H1 (cell line): ENCODE measurements around the gene RASSF5. TPM values are rescaled to one million over a fixed set of nuclear protein-coding genes. Genes with fewer than 3 reads are reported as not detected.

Source experiments
- CTCF ChIA-PET: fragments of 300-600 bp; sonication (Branson Sonifier 250); formaldehyde crosslinking; loops from one replicate; lab custom pipeline; 2021; ENCODE audit not compliant: partially characterized antibody; lab: Charles Lee
- POLR2A ChIA-PET: fragments of 300-600 bp; sonication (Branson Sonifier 250); formaldehyde crosslinking; loops from one replicate; lab custom pipeline; 2021; ENCODE audit warnings: inconsistent platforms; ENCODE audit not compliant: partially characterized antibody; lab: Charles Lee
- DNase-seq, 2 experiments: peaks; one replicate each; pipeline versions ENCODE4 v3.0.0 to v3.0.0-alpha.2; 2010 to 2022; ENCODE audit warnings: low spot score in 2 of 2, low read depth in 1 of 2, mixed read lengths in 1 of 2
- FAIRE-seq: peaks from 2 replicates; lab custom pipeline; 2011; peaks lifted over from hg19 to GRCh38; lab: Jason Lieb, UNC
- H2AFZ ChIP-seq: 2 replicates; pipeline ENCODE4 v1.8.1; 2012; ENCODE audit warnings: low read length, inconsistent platforms
- H2AK5ac ChIP-seq: 2 replicates; pipeline ENCODE4 v1.6.1; 2013; ENCODE audit warnings: low read depth, low read length
- H2BK120ac ChIP-seq: replicated peaks from 2 replicates; pipeline ENCODE3; 2013; ENCODE audit warnings: low read depth, low read length, inconsistent platforms
- H2BK12ac ChIP-seq: 2 replicates; pipeline ENCODE4 v1.6.1; 2013; ENCODE audit warnings: low read depth, low read length
- H2BK15ac ChIP-seq: 2 replicates; pipeline ENCODE4 v1.6.1; 2013; ENCODE audit warnings: low read length
- H2BK20ac ChIP-seq: 2 replicates; pipeline ENCODE4 v1.6.1; 2013; ENCODE audit warnings: low read length
- H2BK5ac ChIP-seq: 2 replicates; pipeline ENCODE4 v1.6.1; 2013; ENCODE audit warnings: low read depth, low read length
- H3K14ac ChIP-seq: 2 replicates; pipeline ENCODE4 v1.6.1; 2013; ENCODE audit warnings: inconsistent platforms; ENCODE audit not compliant: insufficient read length
- H3K18ac ChIP-seq: 2 replicates; pipeline ENCODE4 v1.6.1; 2013; ENCODE audit warnings: low read length; ENCODE audit errors: extremely low read depth
- H3K23ac ChIP-seq: 2 replicates; pipeline ENCODE4 v1.6.1; 2013; ENCODE audit warnings: inconsistent platforms; ENCODE audit not compliant: insufficient read length
- H3K23me2 ChIP-seq: 2 replicates; pipeline ENCODE4 v1.6.1; 2013; ENCODE audit warnings: low read depth, low read length
- H3K27ac ChIP-seq: 2 replicates; pipeline ENCODE4 v1.6.1; 2011; ENCODE audit warnings: low read depth, low read length, inconsistent platforms
- H3K27me3 ChIP-seq, 4 experiments: replicated peaks in 1 of 4; 1 replicate in 1 of 4; 2 replicates in 3 of 4; pipeline versions ENCODE4 v1.6.1 to v1.8.1; 2011 to 2013; ENCODE audit warnings: low read length in 3 of 4, mild to moderate bottlenecking in 3 of 4, inconsistent platforms in 2 of 4, mixed read lengths in 2 of 4, moderate library complexity in 1 of 4; ENCODE audit not compliant: control insufficient read depth in 3 of 4, insufficient read depth in 3 of 4; ENCODE audit errors: extremely low read depth in 1 of 4
- H3K36me3 ChIP-seq, 4 experiments: 2 replicates each; pipeline versions ENCODE4 v1.6.1 to v1.8.1; 2011 to 2013; ENCODE audit warnings: mild to moderate bottlenecking in 4 of 4, low read length in 3 of 4, moderate library complexity in 2 of 4, control low read depth in 1 of 4, inconsistent platforms in 1 of 4; ENCODE audit not compliant: insufficient read depth in 4 of 4, control insufficient read depth in 2 of 4
- H3K4ac ChIP-seq: replicated peaks from 2 replicates; pipeline ENCODE3; 2013; ENCODE audit warnings: low read length, low read depth, mixed read lengths, inconsistent platforms; ENCODE audit not compliant: insufficient read length
- H3K4me1 ChIP-seq, 4 experiments: replicated peaks in 1 of 4; 1 replicate in 1 of 4; 2 replicates in 3 of 4; pipeline versions ENCODE4 v1.6.1 to v1.8.1; 2011 to 2013; ENCODE audit warnings: low read length in 3 of 4, inconsistent platforms in 2 of 4, mixed read lengths in 1 of 4; ENCODE audit not compliant: insufficient read depth in 4 of 4, control insufficient read depth in 3 of 4
- H3K4me2 ChIP-seq, 2 experiments: 2 replicates each; pipeline versions ENCODE4 v1.6.1 to v1.8.1; 2011 to 2013; ENCODE audit warnings: low read depth in 2 of 2, low read length in 2 of 2, control low read depth in 1 of 2, inconsistent platforms in 1 of 2, mild to moderate bottlenecking in 1 of 2; ENCODE audit not compliant: insufficient read depth in 1 of 2
- H3K4me3 ChIP-seq, 4 experiments: fragments of 200-600, 300-600 bp in 1 of 4; sonication (generic), shearing (Covaris generic), sonication (Bioruptor Twin) in 1 of 4; 2 replicates each; pipeline versions ENCODE4 v1.5.1 to v1.8.1; 2011 to 2016; ENCODE audit warnings: low read length in 4 of 4, low read depth in 3 of 4, control low read depth in 2 of 4, inconsistent platforms in 2 of 4, mild to moderate bottlenecking in 2 of 4, mixed read lengths in 1 of 4, moderate library complexity in 1 of 4; ENCODE audit not compliant: insufficient read depth in 2 of 4; ENCODE audit errors: extremely low read depth in 1 of 4
- H3K56ac ChIP-seq: replicated peaks from 2 replicates; pipeline ENCODE3; 2013; ENCODE audit warnings: low read depth, mild to moderate bottlenecking, mixed read lengths, low read length, inconsistent platforms; ENCODE audit not compliant: insufficient read length
- H3K79me1 ChIP-seq: 2 replicates; pipeline ENCODE4 v1.6.1; 2013; ENCODE audit warnings: low read depth, low read length, control low read depth
- H3K79me2 ChIP-seq, 2 experiments: 2 replicates each; pipeline versions ENCODE4 v1.6.1 to v1.8.1; 2012 to 2013; ENCODE audit warnings: low read length in 2 of 2, mild to moderate bottlenecking in 2 of 2, inconsistent platforms in 1 of 2; ENCODE audit not compliant: insufficient read depth in 2 of 2, control insufficient read depth in 1 of 2
- H3K9ac ChIP-seq, 4 experiments: replicated peaks in 1 of 4; 1 replicate in 1 of 4; 2 replicates in 3 of 4; pipeline versions ENCODE4 v1.6.1 to v1.8.1; 2011 to 2013; ENCODE audit warnings: low read depth in 3 of 4, low read length in 3 of 4, control low read depth in 2 of 4, mild to moderate bottlenecking in 2 of 4, moderate library complexity in 2 of 4, inconsistent platforms in 1 of 4; ENCODE audit errors: extremely low read depth in 1 of 4
- H3K9me3 ChIP-seq, 2 experiments: 2 replicates each; pipeline versions ENCODE4 v1.6.1 to v1.8.1; 2012 to 2013; ENCODE audit warnings: mild to moderate bottlenecking in 2 of 2, moderate library complexity in 2 of 2, control low read depth in 1 of 2, inconsistent platforms in 1 of 2, low read depth in 1 of 2, low read length in 1 of 2, mixed read lengths in 1 of 2; ENCODE audit not compliant: insufficient read depth in 2 of 2
- H4K20me1 ChIP-seq, 2 experiments: replicated peaks in 1 of 2; 2 replicates each; pipeline versions ENCODE3 to v1.8.1; 2011 to 2013; ENCODE audit warnings: inconsistent platforms in 2 of 2, low read length in 2 of 2, mild to moderate bottlenecking in 1 of 2; ENCODE audit not compliant: insufficient read depth in 2 of 2, control insufficient read depth in 1 of 2
- H4K5ac ChIP-seq: 2 replicates; pipeline ENCODE4 v1.6.1; 2013; ENCODE audit warnings: low read length, low read depth, mixed read lengths, inconsistent platforms; ENCODE audit not compliant: insufficient read length
- H4K8ac ChIP-seq: 2 replicates; pipeline ENCODE4 v1.8.0; 2013; ENCODE audit warnings: mild to moderate bottlenecking, moderate library complexity, low read length, inconsistent platforms; ENCODE audit not compliant: insufficient read depth; ENCODE audit errors: extremely low read depth
- H4K91ac ChIP-seq: replicated peaks from 2 replicates; pipeline ENCODE3; 2013; ENCODE audit warnings: low read length, mixed read lengths, inconsistent platforms; ENCODE audit not compliant: insufficient read length
- EGR1 ChIP-seq: IDR thresholded peaks from 2 replicates; pipeline ENCODE4 v1.6.1; 2011; ENCODE audit warnings: low read depth, low read length, borderline replicate concordance
- EZH2 ChIP-seq: fragments of 200-600 bp; sonication (generic); IDR thresholded peaks from 2 replicates; pipeline ENCODE4 v1.7.1; 2012; ENCODE audit warnings: low read depth, mild to moderate bottlenecking, moderate library complexity, low read length, inconsistent platforms; ENCODE audit not compliant: severe bottlenecking
- KDM4A ChIP-seq: IDR thresholded peaks from one replicate; pipeline ENCODE4 v1.7.1; 2012; ENCODE audit warnings: low read depth, mild to moderate bottlenecking, moderate library complexity, low read length, inconsistent platforms; ENCODE audit not compliant: severe bottlenecking
- WGBS, 2 experiments: shearing (Covaris generic) in 1 of 2; methylation state at CpG; one replicate each; pipeline versions ENCODE4 v1.1.6 to v1.1.7; 2013 to 2015; ENCODE audit warnings: low lambda C conversion rate in 2 of 2, mixed read lengths in 2 of 2, inconsistent platforms in 1 of 2, low coverage in 1 of 2, missing lambda C conversion rate in 1 of 2; ENCODE audit not compliant: insufficient replicate concordance in 2 of 2, insufficient coverage in 1 of 2, insufficient read length in 1 of 2; ENCODE audit errors: extremely low coverage in 1 of 2, missing lambda C conversion rate in 1 of 2; 5-methylcytosine and 5-hydroxymethylcytosine counted together
- polyA plus RNA-seq, 7 experiments: library from polyadenylated mRNA; depleted of rRNA in 3 of 7; stranded (reverse) in 5 of 7; unstranded in 2 of 7; fragments of >200 nt in 5 of 7; fragments of 200-250 nt in 2 of 7; gene quantifications; 1 replicate in 5 of 7; 2 replicates in 1 of 7; 4 replicates in 1 of 7; pipeline versions ENCODE4 v1.2.1 to v1.2.3, GENCODE V29; 2011 to 2013; ENCODE audit warnings: missing spikeins in 2 of 7, mixed read lengths in 2 of 7
- total RNA-seq: library from RNA; stranded (reverse); fragmentation: NEBNext Ultra II Directional; extraction: Animal tissue kit (Norgen Biotek cat#: 25700); gene quantifications from 2 replicates; pipeline ENCODE4 v1.2.1, GENCODE V29; 2021
- TF ChIP-seq, protein P1 (sequence below): IDR thresholded peaks from 2 replicates; pipeline ENCODE4 v1.6.1; 2012; ENCODE audit warnings: inconsistent platforms

The RASSF5 gene
- total and polyA plus RNA-seq, 2 of the 8 experiments (the other 6 are each of a cell fraction or from before 2014, with no cell fraction given), result 0.82 to 1.8 TPM

DNA sequence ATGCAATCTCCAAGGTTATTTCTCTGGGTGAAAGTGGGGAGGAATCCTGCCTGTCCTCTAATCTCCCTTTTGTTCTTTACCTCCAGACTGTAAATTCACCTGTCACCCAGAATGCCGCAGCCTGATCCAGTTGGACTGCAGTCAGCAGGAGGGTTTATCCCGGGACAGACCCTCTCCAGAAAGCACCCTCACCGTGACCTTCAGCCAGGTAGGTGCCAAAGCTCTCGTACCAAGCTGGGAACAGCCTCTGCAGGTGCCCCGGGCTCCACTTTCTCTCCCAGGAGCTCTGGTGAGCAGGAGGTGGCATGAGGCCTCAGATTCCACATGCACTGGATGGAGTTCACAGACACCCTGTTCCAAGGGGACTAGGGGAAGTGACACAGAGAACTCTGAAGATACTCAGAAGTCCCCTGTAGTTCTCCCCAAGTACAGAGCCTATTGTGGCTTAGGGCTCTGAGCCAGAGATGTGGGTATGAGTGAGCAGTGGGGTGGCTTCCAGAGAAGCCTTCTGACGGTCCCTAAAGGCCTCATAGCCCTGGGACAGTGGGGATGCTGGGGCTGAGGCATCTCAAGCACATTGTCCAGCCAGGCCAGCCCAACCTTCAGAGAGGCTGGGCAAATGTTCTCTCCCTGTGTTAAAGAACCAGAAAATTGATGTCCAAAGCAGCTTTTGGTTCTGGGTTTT, 30.9 kb downstream of the RASSF5 start:
- Histone ChIP-seq H3K4me3 (no peak overlapping the region), H2BK12ac (no peak overlapping the region), H3K18ac (no peak overlapping the region), H3K36me3 (no peaks in the 10 kb centered on the region), H3K9ac (no peak overlapping the region), H3K9me3 (no peaks in the 10 kb centered on the region), H3K79me1 (no peaks in the 10 kb centered on the region), H3K14ac (no peak overlapping the region), H3K4me2 (no peak overlapping the region), H4K20me1 (no peaks in the 10 kb centered on the region), H2BK20ac (no peak overlapping the region), H4K8ac (no peak overlapping the region), H3K4ac (no peak overlapping the region), H4K5ac (no peak overlapping the region), H3K23me2 (no peaks in the 10 kb centered on the region; the same call in 1 of the 2 replicates), H3K27ac (no peak overlapping the region), H2BK5ac (no peak overlapping the region), H3K27me3 (no peaks in the 10 kb centered on the region), H4K91ac (no peak overlapping the region), H3K79me2 (no peaks in the 10 kb centered on the region), H3K23ac (no peak overlapping the region), H3K56ac (no peak overlapping the region), H3K4me1 (no peaks in the 10 kb centered on the region; a peak in 2 of 7 replicates), H2AFZ (no peak overlapping the region), H2BK15ac (no peak overlapping the region), H2AK5ac (no peak overlapping the region), H2BK120ac (no peak overlapping the region)
- no peak for FAIRE-seq
- POLR2A ChIA-PET, result no interaction called here
- CTCF ChIA-PET, result interaction anchor here (5.5 to 18.2 kb wide), 3 partner anchors 15 to 43 kb away, joined by 23 to 298 read pairs (median 95); partner anchors contain the start of gene RASSF5
- TF ChIP-seq EZH2, result no peak
- TF ChIP-seq, protein P1, sequence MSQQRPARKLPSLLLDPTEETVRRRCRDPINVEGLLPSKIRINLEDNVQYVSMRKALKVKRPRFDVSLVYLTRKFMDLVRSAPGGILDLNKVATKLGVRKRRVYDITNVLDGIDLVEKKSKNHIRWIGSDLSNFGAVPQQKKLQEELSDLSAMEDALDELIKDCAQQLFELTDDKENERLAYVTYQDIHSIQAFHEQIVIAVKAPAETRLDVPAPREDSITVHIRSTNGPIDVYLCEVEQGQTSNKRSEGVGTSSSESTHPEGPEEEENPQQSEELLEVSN, result no peak
- no peak for TF ChIP-seq KDM4A
- no peak for TF ChIP-seq EGR1
- DNase-seq, result no peak
- WGBS, 2 experiments, result 92% methylated on average over 6 of the region's 6 CpGs; no CpG with 5 or more reads in 1 of the 2 experiments
